Measurements from ENCODE around the gene CPE. TPM values are rescaled to one million over a fixed set of nuclear protein-coding genes. Genes with fewer than 3 reads are reported as not detected.
A peak's percentile ranks its signal among the peaks of the same experiment; 100 is the strongest.

The CPE gene
- polyA plus RNA-seq, 3 donors: 89.0 to 152 (median 96.9) TPM

DNA sequence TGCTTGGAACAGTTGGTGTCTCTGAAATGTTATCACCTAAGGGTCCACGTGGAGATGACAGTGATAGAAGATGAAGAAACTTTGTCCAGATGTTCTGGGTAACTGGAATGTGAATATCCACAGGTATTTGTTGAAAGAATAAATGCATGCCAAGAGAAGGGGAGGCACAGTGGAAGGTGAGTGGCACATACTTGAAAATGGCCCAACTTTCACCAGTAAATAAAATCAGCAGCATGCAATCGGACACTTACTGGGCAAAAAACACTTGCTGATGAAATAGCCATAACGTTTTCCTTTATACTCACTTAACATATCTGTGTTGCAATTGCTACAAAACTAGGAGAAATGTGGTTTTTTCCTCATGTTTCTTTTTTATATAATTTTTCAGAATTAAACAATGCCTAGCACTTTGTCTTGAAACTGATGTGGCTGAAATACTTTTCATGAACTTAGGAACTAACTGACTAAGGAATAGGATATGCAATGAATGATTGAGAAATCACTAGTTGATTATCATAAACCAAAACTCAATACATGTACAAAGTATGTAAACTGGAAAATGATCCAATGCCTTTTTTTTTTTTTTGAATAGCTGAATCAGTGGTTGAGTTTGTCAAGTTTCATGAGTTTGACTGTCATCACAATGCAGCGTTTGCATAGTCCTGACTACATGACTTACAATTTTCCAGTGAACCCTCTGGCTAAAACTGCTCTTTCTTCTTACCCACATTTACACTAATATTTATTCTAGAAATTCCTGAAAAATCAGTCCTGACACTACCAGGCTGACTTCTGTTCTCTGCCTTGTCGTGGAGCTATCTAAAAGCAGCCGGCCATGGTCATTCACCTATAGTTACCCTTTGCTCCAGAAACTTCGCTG lies 127.4 kb downstream of the CPE start:
- DNase-seq: no peak

DNA sequence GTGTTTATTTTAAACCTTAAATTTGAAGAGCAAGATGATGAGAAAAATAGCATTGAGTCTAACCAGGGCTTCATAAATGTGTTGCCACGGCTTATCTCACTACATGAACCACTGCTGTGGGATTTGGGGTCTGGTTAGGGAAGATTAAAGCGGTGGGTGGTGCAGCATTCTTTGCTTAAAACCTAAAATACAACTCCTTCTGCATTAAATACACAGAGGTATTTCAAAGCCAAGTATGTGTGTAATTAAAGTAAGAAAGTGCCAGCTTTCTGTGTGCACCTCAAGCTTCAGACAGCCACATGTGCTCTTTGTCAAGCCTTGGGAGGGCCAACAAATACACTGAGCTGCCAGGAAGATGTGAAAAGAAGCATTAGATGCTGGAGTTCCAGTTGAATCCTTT lies 128.0 kb downstream of the CPE start:
- DNase-seq: no peak

DNA sequence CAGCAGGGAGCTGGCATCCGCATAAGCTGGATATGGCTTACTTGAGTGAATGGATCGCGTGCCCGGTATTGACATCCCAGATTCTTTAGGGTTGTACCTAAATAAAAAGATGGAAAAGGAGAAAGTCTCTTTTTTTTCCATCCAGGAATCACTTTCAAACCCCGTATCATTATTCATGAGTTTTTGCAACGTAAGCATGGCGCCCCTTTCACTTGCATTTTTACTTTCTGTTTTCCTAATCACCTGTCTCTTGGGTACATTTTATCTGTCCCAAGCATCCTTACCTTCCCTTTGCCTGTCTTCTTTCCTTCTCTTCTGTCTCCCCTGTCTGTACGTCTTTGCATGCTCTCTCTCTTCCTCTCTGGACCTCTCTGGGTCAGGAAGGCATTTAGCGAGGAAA lies 128.6 kb downstream of the CPE start:
- no peak for DNase-seq

DNA sequence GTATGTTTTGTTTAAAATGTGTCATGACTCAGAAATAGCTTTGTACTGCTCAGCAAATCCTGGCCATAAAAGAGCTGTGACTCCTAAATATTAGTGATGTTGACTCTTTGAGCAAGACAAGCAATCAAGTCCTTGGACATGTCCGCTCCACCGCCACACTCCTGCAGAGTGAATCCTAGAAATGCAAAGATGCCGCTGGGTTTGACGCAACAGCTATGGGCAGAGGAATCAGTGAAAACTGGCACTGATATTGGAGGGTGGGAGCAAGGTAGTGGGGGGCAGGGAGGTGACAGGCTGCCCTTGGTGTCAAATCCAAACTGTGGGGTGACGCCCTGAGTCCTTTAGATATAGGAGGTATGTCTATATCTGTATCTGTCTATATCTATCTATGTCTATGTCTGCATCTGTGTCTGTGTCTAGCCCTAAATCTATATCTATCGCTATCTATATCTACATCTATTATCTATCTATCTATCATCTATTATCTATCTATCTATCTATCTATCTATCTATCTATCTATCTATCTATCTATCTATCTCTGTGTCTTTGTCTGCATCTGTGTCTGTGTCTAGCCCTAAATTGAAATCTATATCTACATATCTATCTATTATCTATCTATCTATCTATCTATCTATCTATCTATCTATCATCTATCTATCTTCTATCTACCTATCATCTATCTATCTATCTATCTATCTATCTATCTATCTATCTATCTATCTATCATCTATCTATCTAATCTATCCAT lies 129.7 kb downstream of the CPE start:
- DNase-seq: no peak

DNA sequence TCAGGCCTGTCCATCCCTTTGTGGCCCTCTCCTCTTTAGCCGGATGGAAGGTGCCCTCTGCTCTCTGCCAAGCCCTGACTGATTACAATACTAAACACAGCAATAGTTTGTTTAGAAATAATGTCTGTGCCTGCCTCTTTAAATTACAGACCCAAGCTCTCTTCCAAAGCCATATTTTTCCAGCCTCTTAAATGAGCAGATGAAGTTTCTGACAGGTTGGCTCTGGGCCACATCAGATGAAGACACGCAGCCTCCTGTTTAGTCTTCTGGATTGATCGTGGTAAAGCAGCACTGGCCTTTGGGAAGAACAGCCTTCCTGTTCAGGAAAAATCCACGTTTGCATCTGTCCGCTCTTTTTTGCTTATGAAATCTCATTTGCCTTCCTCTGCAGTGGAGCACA lies 133.6 kb downstream of the CPE start:
- no peak for DNase-seq

DNA sequence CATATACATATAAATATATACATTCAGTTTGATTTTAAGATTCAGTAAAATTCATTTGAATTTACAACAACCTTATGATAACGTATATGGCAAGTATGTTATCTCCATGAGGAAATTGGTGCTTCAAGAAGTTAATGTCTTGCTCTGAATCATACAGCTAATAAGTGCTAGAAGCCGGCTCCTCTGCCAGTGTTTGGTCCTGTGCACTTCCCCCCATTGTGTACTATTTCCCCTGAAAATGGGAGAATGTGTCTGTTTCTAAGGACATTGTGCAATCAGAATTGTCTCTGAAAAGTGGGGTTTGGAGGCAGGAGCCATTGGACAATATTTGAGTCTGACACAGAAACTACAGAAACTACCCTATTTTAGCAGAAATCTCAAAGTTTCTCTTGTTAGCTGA lies 135.9 kb downstream of the CPE start:
- DNase-seq: no peak

DNA sequence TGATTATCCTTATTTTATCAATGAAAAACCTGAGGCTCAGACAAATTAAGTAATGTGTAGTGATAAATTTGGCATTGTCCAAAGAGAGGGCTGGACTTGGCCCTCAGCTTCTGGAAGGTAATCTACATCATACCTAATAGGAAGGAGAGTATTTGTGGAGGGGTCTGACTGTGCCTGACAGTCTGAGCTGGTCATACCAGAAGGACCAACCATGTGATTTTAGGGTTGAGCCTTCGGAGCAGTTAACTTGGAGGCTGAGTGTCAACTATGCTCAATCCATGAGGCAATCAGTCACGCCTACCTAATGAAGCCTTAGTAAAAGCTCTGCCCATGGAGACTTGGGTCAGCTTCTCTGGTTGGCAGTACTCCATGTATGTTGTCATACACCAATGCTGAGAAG lies 136.4 kb downstream of the CPE start:
- DNase-seq: no peak

DNA sequence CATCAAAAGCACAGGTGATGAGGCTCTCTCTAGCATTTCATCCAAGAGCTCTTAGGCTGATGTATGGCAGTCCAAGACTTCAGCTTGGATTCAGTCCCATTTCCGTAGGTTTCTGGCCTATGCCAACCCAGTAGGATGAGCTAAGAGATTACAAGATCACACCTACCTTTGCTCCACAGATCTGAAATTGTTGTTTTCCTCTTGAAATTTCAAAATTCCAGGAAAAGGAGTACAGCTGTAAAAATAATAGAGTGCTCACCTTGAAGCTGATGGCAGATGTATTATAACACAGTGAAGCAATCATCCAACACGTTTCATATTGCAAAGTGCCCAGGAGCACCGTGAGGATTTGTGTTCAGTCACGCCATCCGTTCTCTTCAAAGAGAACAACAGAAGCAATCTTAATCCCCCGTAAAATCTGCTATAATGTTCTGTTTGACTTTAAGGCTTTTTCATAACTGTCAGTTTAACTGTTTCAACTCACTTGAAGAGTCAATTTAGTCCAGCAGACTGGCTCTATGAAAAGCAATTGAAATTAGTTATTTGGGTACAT lies 137.5 kb downstream of the CPE start:
- DNase-seq: no peak

DNA sequence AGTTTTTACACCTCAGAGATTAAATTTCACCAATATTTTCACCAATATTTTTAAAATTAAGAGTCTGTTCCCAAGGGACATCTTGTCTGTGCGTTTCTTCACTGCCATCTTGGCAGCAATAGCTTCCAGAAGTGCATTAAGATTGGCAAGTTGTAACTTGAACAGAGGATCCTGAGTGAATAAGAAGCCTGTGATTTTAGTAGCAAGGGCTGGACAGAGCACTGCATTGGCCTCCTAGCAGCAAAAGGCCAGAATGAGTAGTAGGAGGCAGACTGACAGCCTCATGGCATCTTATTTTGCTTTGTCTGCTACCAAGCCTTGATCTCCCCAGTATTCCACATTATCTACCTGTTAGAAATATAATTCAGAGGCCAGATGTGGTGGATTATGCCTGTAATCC lies 138.4 kb downstream of the CPE start:
- no peak for DNase-seq

DNA sequence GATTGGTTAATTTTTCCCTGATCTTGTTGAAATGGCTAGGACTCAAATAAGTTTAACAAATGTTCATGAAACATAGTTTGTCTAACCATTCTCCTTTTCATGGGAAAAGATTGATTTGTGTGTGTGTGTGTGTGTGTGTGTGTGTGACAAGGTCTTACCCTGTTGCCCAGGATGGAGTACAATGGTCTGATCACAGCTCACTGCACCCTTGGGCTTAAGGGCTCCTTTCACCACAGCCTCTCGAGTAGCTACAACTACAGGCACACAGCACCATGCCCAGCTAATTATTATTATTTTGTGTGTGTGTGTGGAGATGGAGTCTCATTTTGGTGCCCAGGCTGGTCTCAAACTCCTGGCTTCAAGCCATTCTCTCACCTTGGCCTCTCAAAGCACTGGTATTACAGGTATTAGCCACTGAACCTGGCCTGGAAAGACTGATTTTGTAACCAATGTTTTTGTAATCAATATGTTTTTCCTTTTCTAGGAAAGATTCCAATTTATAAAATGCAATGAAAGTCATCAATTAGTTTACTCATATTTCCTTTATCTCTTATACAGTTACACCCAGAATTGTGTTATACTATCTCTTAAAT lies 139.3 kb downstream of the CPE start:
- DNase-seq: no peak

DNA sequence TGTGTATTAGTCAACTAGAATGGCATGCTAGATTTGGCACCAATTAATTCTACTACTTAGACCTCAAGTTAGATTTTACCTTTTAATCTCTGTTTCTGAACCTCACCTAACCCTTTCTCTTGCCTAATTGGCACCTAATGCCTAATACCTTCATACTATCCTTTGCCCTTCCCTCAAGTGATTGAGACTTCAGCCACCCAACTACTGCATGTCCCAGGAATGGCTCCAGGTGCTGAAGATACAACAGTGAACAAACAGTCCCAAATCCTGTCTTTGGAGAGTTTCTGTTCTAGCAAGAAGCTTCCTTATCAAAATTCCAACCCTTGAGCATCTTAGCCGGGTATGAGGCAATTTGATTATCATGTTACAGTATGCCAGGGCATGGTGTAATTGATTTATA lies 139.9 kb downstream of the CPE start:
- DNase-seq: no peak

DNA sequence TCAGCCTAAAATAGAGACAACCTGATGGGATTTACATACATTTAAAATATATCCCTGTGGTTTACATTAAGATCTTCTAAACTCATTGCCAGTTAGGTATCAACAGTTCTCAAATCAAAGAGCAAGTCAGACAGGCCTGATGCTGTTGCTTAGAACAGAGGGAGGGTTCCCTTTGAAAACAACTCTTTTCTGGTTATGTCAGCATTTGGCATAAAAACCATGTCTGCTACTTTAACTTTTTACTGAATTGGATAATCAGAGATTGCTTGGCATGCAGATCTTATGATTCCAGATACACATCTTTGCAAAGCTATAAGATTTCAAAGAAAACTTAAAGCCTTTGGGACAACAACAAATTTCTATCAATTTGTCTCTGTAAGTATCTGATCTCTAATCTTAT lies 140.8 kb downstream of the CPE start:
- no peak for DNase-seq

DNA sequence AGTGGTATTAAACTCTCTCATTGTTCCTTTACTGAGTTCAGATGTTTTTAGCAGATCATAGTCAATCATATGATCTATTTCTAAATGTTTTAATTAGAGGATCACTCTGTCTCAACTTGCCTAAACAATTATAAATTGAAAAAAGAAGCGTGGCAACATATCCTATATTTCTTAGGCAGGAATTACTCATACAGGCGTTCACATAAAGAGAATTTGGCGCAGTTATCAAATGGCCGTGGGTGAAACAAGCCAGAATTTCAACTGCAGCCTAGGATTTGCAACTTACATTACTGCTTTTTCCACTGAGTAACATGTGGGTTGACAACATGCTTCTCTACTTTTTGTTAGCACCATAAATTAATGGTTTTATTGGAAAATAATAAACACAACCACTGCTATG lies 141.3 kb downstream of the CPE start:
- DNase-seq: no peak

DNA sequence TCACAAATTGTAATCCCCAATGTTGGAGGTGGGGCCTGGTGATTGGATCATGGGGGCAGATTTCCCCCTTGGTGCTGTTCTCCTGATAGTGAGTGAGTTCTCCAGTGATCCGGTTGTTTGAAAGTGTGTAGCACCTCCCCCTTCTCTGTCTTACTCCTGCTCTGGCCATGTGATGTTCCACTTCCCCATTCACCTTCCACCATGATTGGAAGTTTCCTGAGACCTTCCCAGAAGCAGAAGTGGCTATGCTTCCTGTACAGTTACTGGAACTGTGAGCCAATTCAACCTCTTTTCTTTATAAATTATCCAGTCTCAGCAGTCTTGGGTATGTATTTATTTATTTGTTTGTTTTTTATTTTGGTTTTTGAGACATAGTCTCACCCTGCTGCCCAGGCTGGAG lies 143.2 kb downstream of the CPE start:
- no peak for DNase-seq

DNA sequence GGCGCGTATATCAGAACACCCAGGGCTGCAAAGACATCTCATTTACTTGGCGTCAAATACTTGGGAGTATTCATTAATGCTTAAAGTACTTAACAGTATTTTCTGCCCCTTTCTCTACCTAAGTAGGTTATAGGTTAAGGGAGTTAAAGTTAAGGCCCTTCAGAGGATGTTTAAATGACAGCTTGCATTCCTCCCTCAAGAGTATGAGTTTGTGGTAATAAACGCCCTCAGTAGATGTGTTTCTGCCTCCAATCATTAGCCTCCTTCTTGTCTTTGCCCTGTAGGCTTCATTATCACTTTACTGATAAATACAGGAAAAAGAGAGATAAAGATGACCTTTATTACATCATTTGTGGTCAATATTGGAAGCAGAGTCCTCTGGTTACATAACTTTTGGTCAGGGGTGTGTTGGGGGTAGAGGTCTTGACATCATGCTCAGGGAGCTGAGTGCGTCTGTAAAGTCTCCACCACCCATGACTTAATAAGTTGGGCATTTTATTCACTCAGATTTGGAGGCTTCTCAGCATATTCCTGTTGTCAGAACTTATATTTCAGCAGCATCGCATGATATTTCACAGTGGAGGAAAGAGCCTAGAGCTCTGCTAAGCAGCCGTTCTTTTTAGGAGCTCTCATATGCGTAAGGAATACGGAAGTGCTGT lies 145.9 kb downstream of the CPE start:
- no peak for DNase-seq

DNA sequence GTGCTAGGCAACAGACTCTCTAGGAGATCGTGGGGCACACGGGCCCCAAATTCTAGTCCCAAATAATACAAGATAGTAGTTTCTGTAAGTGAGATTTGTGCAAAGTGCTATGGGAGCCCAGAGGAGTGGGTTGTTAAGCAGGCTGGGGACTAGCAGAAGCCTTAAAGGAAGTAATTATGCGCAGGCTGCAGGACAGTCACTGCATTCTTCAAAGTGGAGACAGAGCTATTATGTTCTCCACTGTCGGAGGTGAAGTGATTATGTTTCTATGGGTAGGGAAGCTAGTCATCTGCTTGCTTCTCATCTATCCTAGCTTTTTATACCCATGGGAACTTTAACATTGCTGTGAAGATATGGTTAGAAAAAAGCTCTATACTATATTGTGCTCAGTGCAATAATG lies 154.2 kb downstream of the CPE start:
- no peak for DNase-seq

DNA sequence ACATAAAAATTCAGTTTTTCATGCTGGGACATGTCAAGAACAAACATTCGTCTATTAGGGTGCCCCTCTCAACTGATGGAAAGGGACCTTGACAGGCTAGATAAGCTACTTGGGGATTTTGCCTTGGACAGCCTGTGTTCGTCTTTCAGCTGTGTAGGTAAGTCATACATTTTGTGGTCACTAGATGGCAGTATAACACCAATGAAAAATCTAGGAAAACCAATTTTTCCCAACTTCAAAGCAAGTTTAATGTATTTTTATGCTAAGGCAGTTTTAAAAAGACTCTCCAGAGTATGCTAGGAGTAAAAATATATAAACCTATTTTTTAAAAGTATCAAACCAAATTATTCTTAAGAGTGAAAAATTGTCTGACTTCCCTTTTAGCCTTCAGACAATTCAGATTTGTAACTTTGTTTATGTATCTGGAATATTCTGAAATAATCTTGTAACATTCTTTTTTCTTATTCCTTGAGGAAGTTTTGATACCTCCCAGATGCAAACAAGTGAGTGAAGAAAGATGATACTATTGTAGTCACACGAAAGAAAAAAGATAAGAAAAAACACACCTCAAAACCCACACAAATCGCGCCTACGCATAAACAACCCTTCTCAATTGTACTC lies 158.3 kb downstream of the CPE start:
- DNase-seq: peak; percentile 48

DNA sequence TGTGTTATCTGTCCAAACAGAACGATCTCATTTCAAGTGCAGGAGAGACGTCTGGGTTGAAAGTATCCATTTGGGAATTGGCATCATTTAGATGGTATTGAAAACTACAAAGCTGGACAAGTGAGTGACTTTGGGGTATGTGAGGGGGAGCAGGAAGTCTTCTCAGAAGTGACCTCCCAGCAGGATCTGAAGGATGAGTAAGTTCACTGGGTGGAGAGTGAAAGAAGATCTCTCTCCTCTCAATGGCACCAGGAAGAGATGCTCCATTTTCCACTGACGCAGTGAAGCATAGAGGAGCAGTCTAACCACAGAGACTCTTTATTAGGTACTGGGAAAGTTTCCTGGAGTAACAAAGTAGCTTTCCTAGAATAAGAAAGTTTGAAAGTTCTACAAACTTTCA lies 161.0 kb downstream of the CPE start:
- DNase-seq: no peak

DNA sequence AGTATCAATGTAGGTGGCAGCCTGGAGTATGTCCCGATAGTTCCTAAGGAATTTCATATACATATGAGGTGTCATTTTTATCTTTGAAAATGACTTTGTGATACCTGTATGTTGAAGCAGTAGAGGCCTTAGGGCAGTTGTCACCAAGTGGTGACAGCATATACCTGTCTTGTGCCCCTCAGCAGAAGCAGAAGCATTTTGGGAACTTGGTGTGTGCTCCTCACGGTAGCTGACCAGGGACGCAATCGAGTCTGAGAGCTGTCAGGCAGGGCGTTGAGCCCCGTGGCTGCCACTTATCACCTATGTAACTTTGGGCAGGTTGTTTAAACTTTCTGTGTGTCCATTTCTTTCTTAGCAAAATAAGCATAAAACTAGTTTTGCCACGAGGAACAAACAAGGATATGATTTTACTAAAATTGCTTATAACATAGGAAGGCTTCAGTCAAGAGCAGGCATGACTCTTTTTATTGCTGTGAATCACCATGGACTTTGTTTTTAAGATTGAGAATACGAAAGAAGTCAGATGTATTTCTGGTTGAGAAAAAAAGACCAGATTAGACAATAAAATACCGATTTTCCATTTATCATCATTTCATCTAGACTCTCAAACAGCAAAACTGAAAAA lies 161.5 kb downstream of the CPE start:
- no peak for DNase-seq

DNA sequence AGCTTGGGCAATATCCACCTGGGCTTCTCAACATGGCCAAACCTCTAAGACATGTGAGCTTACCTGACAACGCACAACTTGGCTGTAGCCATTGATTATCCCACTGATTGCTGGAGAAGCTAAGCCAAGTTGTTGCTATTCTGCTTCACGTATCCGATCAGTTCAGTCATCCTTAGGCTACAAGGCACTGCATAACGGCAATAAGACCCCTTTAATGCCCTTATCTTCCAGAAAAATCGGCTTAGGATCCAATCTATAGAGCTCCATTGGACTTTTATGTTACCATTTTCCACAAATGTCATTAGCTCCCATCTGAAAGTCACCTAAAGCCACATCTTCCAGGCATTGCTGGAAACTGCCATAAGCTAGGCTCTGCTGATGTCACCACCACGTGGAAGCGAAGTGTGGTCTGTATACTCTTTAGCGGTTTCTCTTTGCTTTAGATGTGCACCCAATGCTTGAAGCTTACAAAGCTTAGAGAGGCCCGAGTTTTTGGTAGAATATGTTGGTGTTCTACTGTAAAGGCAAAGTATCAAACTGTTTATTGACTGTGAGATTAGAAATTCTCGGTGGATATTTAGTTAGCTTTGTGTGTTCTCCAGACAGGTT lies 163.1 kb downstream of the CPE start:
- DNase-seq: no peak

DNA sequence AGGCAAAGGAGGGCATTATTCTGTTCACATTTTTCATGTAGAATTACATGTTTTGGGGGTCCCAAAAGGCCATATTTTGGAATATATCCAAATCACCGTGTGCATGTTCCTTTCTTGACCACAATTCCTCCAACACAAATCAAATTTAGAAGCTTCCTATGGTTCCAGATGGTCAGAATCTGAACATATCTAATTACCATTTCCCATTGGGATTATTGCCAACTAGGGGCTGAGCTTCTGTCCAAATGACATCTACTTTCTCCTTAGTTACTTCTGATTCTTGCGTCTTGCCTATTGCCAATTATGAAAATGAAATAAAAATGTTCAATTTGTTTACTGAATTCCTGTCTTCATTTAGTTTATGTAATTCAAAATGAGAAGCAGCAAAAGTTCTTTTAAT lies 163.7 kb downstream of the CPE start:
- DNase-seq: no peak
